ENCODE measurements around the gene PDE1C.
A peak's percentile ranks its signal among the peaks of the same experiment; 100 is the strongest.

Gene PDE1C

GRCh38 chr7:31950091-31950755, 120.0 kb downstream of the PDE1C start:
- Histone ChIP-seq H3K27ac (ENCODE audit: low read depth, low read length) (no peak overlapping the region), H2AFZ (ENCODE audit: low read length, unreplicated experiment) (peak overlapping the region; percentile 32)

GRCh38 chr7:31948029-31948428, 122.2 kb downstream of the PDE1C start:
- no peaks in the 10 kb centered on the region for H3K36me3 ChIP-seq (ENCODE audit: insufficient read depth, low read length)
- H3K27me3 ChIP-seq (ENCODE audit: insufficient read depth, low read length) = no peaks in the 10 kb centered on the region
- H3K4me1 ChIP-seq (ENCODE audit: control insufficient read depth, insufficient read depth, low read length, unreplicated experiment) = peaks cover 27% of the 10 kb centered on the region
- H3K4me3 ChIP-seq (ENCODE audit: low read depth, low read length) = no peak overlapping the region
- peak overlapping the region; percentile 59 for H2AFZ ChIP-seq (ENCODE audit: low read length, unreplicated experiment)
- H3K27ac ChIP-seq (ENCODE audit: low read depth, low read length) = peak overlapping the region; percentile 83
- H3K79me2 ChIP-seq (ENCODE audit: control insufficient read depth, insufficient read depth, low read length, unreplicated experiment) = no peaks in the 10 kb centered on the region

More at GRCh38 chr7:31950091-31950755, 120.0 kb downstream of the PDE1C start:
- Histone ChIP-seq H3K4me3 (ENCODE audit: low read depth, low read length) (no peak overlapping the region; the same call in 1 of the 2 replicates), H3K36me3 (ENCODE audit: insufficient read depth, low read length) (no peaks in the 10 kb centered on the region), H3K27me3 (ENCODE audit: insufficient read depth, low read length) (no peaks in the 10 kb centered on the region), H3K79me2 (ENCODE audit: control insufficient read depth, insufficient read depth, low read length, unreplicated experiment) (no peaks in the 10 kb centered on the region), H3K4me1 (ENCODE audit: control insufficient read depth, insufficient read depth, low read length, unreplicated experiment) (peaks cover 32% of the 10 kb centered on the region)

DNA sequence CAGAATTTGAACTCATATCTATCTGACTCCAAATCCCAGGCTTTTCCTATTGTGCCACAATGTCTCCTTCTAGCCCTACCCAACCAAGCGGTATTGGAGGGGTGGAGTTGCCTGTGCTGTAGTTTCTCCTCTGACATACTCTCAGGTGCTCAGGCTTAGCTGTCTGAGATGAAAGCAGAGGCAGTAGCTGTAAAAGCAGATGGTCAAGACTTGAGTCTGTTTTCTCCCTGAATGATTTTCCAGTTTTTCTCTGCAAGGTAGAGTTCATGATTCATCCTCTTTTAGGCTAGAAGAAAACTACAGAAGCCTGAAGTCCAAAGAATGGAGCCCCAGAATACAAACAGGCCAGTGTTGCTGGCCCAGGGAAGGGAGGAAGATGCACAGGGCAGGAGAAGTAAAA, 130.0 kb downstream of the PDE1C start:
- no peak overlapping the region for H3K27ac ChIP-seq (ENCODE audit: low read depth, low read length)
- no peak overlapping the region for H2AFZ ChIP-seq (ENCODE audit: low read length, unreplicated experiment)
- no peaks in the 10 kb centered on the region for H3K79me2 ChIP-seq (ENCODE audit: control insufficient read depth, insufficient read depth, low read length, unreplicated experiment)
- no peaks in the 10 kb centered on the region for H3K36me3 ChIP-seq (ENCODE audit: insufficient read depth, low read length)
- no peaks in the 10 kb centered on the region for H3K27me3 ChIP-seq (ENCODE audit: insufficient read depth, low read length)
- no peak overlapping the region for H3K4me3 ChIP-seq (ENCODE audit: low read depth, low read length)
- peaks cover 35% of the 10 kb centered on the region for H3K4me1 ChIP-seq (ENCODE audit: control insufficient read depth, insufficient read depth, low read length, unreplicated experiment)

DNA sequence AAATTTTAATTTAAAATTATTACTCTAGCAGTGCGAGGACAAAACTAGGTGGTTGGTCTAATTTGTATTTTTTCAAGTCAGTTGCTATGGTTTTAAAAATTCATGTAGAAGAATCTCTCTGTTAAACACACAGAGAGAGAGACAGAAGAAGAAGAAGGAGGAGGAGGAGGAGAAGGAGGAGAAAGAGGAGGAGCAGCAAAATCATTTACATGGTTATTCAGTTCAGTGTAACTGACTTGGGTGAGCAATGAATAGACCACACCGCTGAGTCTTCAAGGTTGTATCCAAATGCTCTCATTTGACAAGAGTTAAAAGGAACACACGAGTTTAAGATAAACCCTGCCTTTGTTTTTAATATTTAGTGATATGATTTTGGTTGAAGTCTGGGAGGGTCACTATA, 131.1 kb downstream of the PDE1C start:
- peaks cover 42% of the 10 kb centered on the region for H3K4me1 ChIP-seq (ENCODE audit: control insufficient read depth, insufficient read depth, low read length, unreplicated experiment)
- peak overlapping the region; percentile 64 for H2AFZ ChIP-seq (ENCODE audit: low read length, unreplicated experiment)
- H3K27me3 ChIP-seq (ENCODE audit: insufficient read depth, low read length) = no peaks in the 10 kb centered on the region
- no peaks in the 10 kb centered on the region for H3K36me3 ChIP-seq (ENCODE audit: insufficient read depth, low read length)
- no peak overlapping the region for H3K4me3 ChIP-seq (ENCODE audit: low read depth, low read length)
- H3K79me2 ChIP-seq (ENCODE audit: control insufficient read depth, insufficient read depth, low read length, unreplicated experiment) = no peaks in the 10 kb centered on the region
- peak overlapping the region; percentile 53 for H3K27ac ChIP-seq (ENCODE audit: low read depth, low read length)

- Histone ChIP-seq H3K4me3 (ENCODE audit: low read depth, low read length) (0 out of 2 replicates have a peak overlapping the region, but pooled peaks have one; percentile 17), H3K79me2 (ENCODE audit: control insufficient read depth, insufficient read depth, low read length, unreplicated experiment) (no peaks in the 10 kb centered on the region), H2AFZ (ENCODE audit: low read length, unreplicated experiment) (no peak overlapping the region), H3K27me3 (ENCODE audit: insufficient read depth, low read length) (no peaks in the 10 kb centered on the region), H3K4me1 (ENCODE audit: control insufficient read depth, insufficient read depth, low read length, unreplicated experiment) (peaks cover 42% of the 10 kb centered on the region), H3K27ac (ENCODE audit: low read depth, low read length) (peak overlapping the region; percentile 53), H3K36me3 (ENCODE audit: insufficient read depth, low read length) (no peaks in the 10 kb centered on the region)
These were observed 131.6 kb downstream of the PDE1C start for GRCh38 chr7:31938650-31939049.

- no peak overlapping the region for H2AFZ ChIP-seq (ENCODE audit: low read length, unreplicated experiment)
- H3K4me1 ChIP-seq (ENCODE audit: control insufficient read depth, insufficient read depth, low read length, unreplicated experiment) = peaks cover 42% of the 10 kb centered on the region
- no peaks in the 10 kb centered on the region for H3K27me3 ChIP-seq (ENCODE audit: insufficient read depth, low read length)
- H3K79me2 ChIP-seq (ENCODE audit: control insufficient read depth, insufficient read depth, low read length, unreplicated experiment) = no peaks in the 10 kb centered on the region
- H3K27ac ChIP-seq (ENCODE audit: low read depth, low read length) = peak overlapping the region; percentile 53
- H3K36me3 ChIP-seq (ENCODE audit: insufficient read depth, low read length) = no peaks in the 10 kb centered on the region
- H3K4me3 ChIP-seq (ENCODE audit: low read depth, low read length) = peak overlapping the region; percentile 17; the same call in 1 of the 2 replicates
These were observed 132.2 kb downstream of the PDE1C start for GRCh38 chr7:31937982-31938381.

DNA sequence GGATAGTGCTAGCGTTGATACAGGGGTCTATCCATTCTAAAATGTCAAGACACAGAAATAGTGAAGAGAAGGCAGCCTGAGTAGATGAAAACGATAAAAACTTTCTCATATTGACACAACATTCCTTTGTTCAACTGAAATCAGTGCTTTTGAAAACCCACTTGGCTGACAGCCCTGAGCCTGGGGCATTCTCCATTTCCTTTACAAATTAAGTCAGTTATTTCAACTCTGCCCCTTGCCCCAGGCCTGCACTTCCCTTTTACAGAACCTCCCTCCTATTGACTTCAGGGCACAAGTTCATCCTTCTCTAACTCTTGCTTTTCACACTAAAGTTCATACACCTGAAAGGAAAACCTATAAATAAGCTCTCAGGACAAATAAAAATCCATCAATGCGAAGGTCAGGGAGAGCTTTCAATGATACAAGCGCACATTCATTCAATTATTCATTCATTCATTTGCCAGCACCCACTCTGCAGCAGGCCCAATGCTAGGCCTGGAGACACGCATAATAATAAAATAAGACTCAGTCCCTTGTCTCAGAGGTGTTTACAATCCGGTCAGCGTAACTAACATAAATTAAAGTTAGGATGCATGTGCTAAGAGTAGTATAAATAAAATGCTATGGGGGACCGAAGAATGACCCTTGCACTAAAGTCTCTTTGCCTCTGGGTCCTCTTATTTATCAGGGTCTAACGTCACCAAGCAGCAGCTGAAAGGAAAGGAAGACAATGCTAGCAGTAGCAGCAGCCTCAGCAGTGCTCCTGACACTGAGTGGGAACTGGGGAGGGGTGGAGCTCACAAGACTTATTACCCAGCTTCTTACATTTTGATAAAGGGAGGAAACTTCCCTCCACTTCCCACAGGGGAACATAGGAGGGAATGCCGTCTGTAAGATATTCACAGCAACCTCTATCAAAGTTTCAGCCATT, 134.8 kb downstream of the PDE1C start:
- Histone ChIP-seq H3K79me2 (ENCODE audit: control insufficient read depth, insufficient read depth, low read length, unreplicated experiment) (no peaks in the 10 kb centered on the region), H3K36me3 (ENCODE audit: insufficient read depth, low read length) (no peaks in the 10 kb centered on the region), H3K4me3 (ENCODE audit: low read depth, low read length) (no peak overlapping the region), H3K27me3 (ENCODE audit: insufficient read depth, low read length) (no peaks in the 10 kb centered on the region), H2AFZ (ENCODE audit: low read length, unreplicated experiment) (peak overlapping the region; percentile 34), H3K27ac (ENCODE audit: low read depth, low read length) (no peak overlapping the region), H3K4me1 (ENCODE audit: control insufficient read depth, insufficient read depth, low read length, unreplicated experiment) (peaks cover 42% of the 10 kb centered on the region)

DNA sequence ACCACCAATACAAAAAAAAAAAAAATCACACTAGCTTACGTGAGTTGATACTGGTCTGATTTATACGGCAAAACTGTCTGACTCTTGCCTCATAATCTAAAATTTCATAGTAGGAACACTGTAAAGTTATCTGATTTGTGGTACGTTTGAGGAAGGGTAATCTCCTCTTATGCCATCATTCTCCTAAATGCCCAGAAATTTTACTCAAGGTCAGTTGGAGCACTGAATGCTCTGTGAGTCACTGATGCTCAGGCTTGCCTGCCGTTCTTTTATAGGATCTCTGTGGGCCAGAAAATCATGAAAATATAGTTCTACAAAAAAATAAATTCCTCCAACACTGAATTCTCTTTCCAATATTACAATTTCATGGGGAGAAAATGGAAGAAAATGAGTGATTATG, 135.7 kb downstream of the PDE1C start:
- Histone ChIP-seq H3K27me3 (ENCODE audit: insufficient read depth, low read length) (no peaks in the 10 kb centered on the region), H2AFZ (ENCODE audit: low read length, unreplicated experiment) (peak overlapping the region; percentile 34), H3K36me3 (ENCODE audit: insufficient read depth, low read length) (no peaks in the 10 kb centered on the region), H3K79me2 (ENCODE audit: control insufficient read depth, insufficient read depth, low read length, unreplicated experiment) (no peaks in the 10 kb centered on the region), H3K27ac (ENCODE audit: low read depth, low read length) (no peak overlapping the region), H3K4me1 (ENCODE audit: control insufficient read depth, insufficient read depth, low read length, unreplicated experiment) (peaks cover 37% of the 10 kb centered on the region), H3K4me3 (ENCODE audit: low read depth, low read length) (no peak overlapping the region)

GRCh38 chr7:31933481-31933880, 136.7 kb downstream of the PDE1C start:
- Histone ChIP-seq H3K79me2 (ENCODE audit: control insufficient read depth, insufficient read depth, low read length, unreplicated experiment) (no peaks in the 10 kb centered on the region), H3K27me3 (ENCODE audit: insufficient read depth, low read length) (no peaks in the 10 kb centered on the region), H3K4me3 (ENCODE audit: low read depth, low read length) (no peak overlapping the region), H3K36me3 (ENCODE audit: insufficient read depth, low read length) (no peaks in the 10 kb centered on the region), H3K27ac (ENCODE audit: low read depth, low read length) (no peak overlapping the region), H3K4me1 (ENCODE audit: control insufficient read depth, insufficient read depth, low read length, unreplicated experiment) (peaks cover 27% of the 10 kb centered on the region), H2AFZ (ENCODE audit: low read length, unreplicated experiment) (no peak overlapping the region)

- no peaks in the 10 kb centered on the region for H3K36me3 ChIP-seq (ENCODE audit: insufficient read depth, low read length)
- H3K4me1 ChIP-seq (ENCODE audit: control insufficient read depth, insufficient read depth, low read length, unreplicated experiment) = no peaks in the 10 kb centered on the region
- no peak overlapping the region for H3K27ac ChIP-seq (ENCODE audit: low read depth, low read length)
- no peaks in the 10 kb centered on the region for H3K79me2 ChIP-seq (ENCODE audit: control insufficient read depth, insufficient read depth, low read length, unreplicated experiment)
- no peak overlapping the region for H3K4me3 ChIP-seq (ENCODE audit: low read depth, low read length)
- no peaks in the 10 kb centered on the region for H3K27me3 ChIP-seq (ENCODE audit: insufficient read depth, low read length)
- no peak overlapping the region for H2AFZ ChIP-seq (ENCODE audit: low read length, unreplicated experiment)
These were observed 143.1 kb downstream of the PDE1C start for GRCh38 chr7:31926991-31927584.
